MM.1S (cell line): Measurements from ENCODE around the gene USP25.

Experiments used
- EZH2 ChIP-seq: fragments of 300-600 bp; sonication (generic); optimal IDR thresholded peaks from 2 replicates; pipeline ENCODE3; 2017; ENCODE audit warnings: low read depth, mild to moderate bottlenecking, antibody characterized with exemption, low read length, mixed read lengths
- EZH2phosphoT487 ChIP-seq: fragments of 300-600 bp; sonication (generic); IDR thresholded peaks from 2 replicates; pipeline ENCODE4 v1.6.1; 2018; ENCODE audit warnings: antibody characterized with exemption, low read length
- TF ChIP-seq, protein P1 (sequence below): fragments of 300-600 bp; sonication (generic); IDR thresholded peaks from 2 replicates; pipeline ENCODE4 v1.5.1; 2016; ENCODE audit warnings: antibody characterized with exemption, low read length, mixed read lengths

- TF ChIP-seq, protein P1, sequence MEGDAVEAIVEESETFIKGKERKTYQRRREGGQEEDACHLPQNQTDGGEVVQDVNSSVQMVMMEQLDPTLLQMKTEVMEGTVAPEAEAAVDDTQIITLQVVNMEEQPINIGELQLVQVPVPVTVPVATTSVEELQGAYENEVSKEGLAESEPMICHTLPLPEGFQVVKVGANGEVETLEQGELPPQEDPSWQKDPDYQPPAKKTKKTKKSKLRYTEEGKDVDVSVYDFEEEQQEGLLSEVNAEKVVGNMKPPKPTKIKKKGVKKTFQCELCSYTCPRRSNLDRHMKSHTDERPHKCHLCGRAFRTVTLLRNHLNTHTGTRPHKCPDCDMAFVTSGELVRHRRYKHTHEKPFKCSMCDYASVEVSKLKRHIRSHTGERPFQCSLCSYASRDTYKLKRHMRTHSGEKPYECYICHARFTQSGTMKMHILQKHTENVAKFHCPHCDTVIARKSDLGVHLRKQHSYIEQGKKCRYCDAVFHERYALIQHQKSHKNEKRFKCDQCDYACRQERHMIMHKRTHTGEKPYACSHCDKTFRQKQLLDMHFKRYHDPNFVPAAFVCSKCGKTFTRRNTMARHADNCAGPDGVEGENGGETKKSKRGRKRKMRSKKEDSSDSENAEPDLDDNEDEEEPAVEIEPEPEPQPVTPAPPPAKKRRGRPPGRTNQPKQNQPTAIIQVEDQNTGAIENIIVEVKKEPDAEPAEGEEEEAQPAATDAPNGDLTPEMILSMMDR = peak; percentile 17; the same call in 1 of the 2 replicates
- TF ChIP-seq EZH2phosphoT487 (no peak), EZH2 (no peak)
Observed at GRCh38 chr21:15894596-15894995, 164.8 kb downstream of the USP25 start.
